HFFc6 (cell line): ENCODE data around the gene WDR47. TPM values are rescaled to one million over a fixed set of nuclear protein-coding genes. Genes with fewer than 3 reads are reported as not detected.

Experiments used
- DNase-seq: peaks from one replicate; pipeline ENCODE4 v3.0.0-alpha.2; 2018
- H3K27ac Mint-ChIP-seq: 2 replicates; pipeline ENCODE4 v1.8.0; 2020; ENCODE audit warnings: mild to moderate bottlenecking, mixed read lengths
- H3K27me3 Mint-ChIP-seq: 2 replicates; pipeline ENCODE4 v1.8.0; 2021; ENCODE audit warnings: mild to moderate bottlenecking, moderate library complexity, mixed read lengths; ENCODE audit not compliant: insufficient read depth
- H3K36me3 Mint-ChIP-seq: 2 replicates; pipeline ENCODE4 v1.8.0; 2021; ENCODE audit warnings: low read depth, mixed read lengths
- H3K4me1 Mint-ChIP-seq: 2 replicates; pipeline ENCODE4 v1.8.0; 2020; ENCODE audit warnings: low read depth, mixed read lengths
- H3K4me3 Mint-ChIP-seq: 2 replicates; pipeline ENCODE4 v1.8.0; 2020; ENCODE audit warnings: mild to moderate bottlenecking, moderate library complexity, mixed read lengths
- H3K9me3 Mint-ChIP-seq: 2 replicates; pipeline ENCODE4 v1.8.0; 2020; ENCODE audit warnings: mild to moderate bottlenecking, mixed read lengths
- CTCF ChIP-seq: fragments of 200-600 bp; sonication (generic); IDR thresholded peaks from 2 replicates; pipeline ENCODE4 v1.5.0; 2021; ENCODE audit warnings: antibody characterized with exemption, mild to moderate bottlenecking
- total RNA-seq, 6 experiments: library from RNA; stranded (reverse); fragmentation: NEBNext Ultra II Directional; extraction: Animal tissue kit (Norgen Biotek cat#: 25700); gene quantifications; 2 replicates in 1 of 6; 3 replicates in 5 of 6; pipeline ENCODE4 v1.2.3, GENCODE V29; 2021

Gene WDR47
- total RNA-seq, 6 experiments from 2014 or later = 13.8 to 18.2 (median 17.5) TPM

GRCh38 chr1:108955111-108955510, 86.8 kb downstream of the WDR47 start:
- Mint-ChIP-seq H3K4me3 (no peak overlapping the region), H3K4me1 (peaks cover under 1% of the 10 kb centered on the region; the same call in 1 of the 2 replicates), H3K9me3 (no peaks in the 10 kb centered on the region), H3K27ac (no peak overlapping the region), H3K27me3 (peaks cover 3% of the 10 kb centered on the region; the same call in 1 of the 2 replicates), H3K36me3 (peaks cover 28% of the 10 kb centered on the region)
- no peak for DNase-seq
- TF ChIP-seq CTCF = no peak

- Mint-ChIP-seq H3K4me3 (no peak overlapping the region), H3K27ac (no peak overlapping the region), H3K9me3 (no peaks in the 10 kb centered on the region), H3K4me1 (peaks cover 11% of the 10 kb centered on the region), H3K27me3 (peaks cover 3% of the 10 kb centered on the region; the same call in 1 of the 2 replicates), H3K36me3 (peaks cover 28% of the 10 kb centered on the region)
- TF ChIP-seq CTCF = no peak
- no peak for DNase-seq
Observed at GRCh38 chr1:108953452-108953851, 88.5 kb downstream of the WDR47 start.

GRCh38 chr1:108951242-108951641, 90.7 kb downstream of the WDR47 start:
- peaks cover 25% of the 10 kb centered on the region for H3K36me3 Mint-ChIP-seq

GRCh38 chr1:108949044-108949443, 92.9 kb downstream of the WDR47 start:
- Mint-ChIP-seq H3K36me3 (peaks cover 3% of the 10 kb centered on the region), H3K27ac (no peak overlapping the region), H3K4me3 (no peak overlapping the region; the same call in 1 of the 2 replicates), H3K4me1 (peaks cover 21% of the 10 kb centered on the region), H3K27me3 (no peaks in the 10 kb centered on the region), H3K9me3 (no peaks in the 10 kb centered on the region)
- no peak for DNase-seq
- no peak for TF ChIP-seq CTCF

More at GRCh38 chr1:108951242-108951641, 90.7 kb downstream of the WDR47 start:
- H3K27ac Mint-ChIP-seq = no peak overlapping the region
- H3K9me3 Mint-ChIP-seq = no peaks in the 10 kb centered on the region
- H3K4me1 Mint-ChIP-seq = peaks cover 21% of the 10 kb centered on the region
- DNase-seq = no peak
- no peaks in the 10 kb centered on the region for H3K27me3 Mint-ChIP-seq
- no peak overlapping the region for H3K4me3 Mint-ChIP-seq
- no peak for TF ChIP-seq CTCF

GRCh38 chr1:108947871-108948525, 93.9 kb downstream of the WDR47 start:
- no peaks in the 10 kb centered on the region for H3K27me3 Mint-ChIP-seq
- H3K27ac Mint-ChIP-seq = peak overlapping the region; percentile 47

More at GRCh38 chr1:108947871-108948525, 93.9 kb downstream of the WDR47 start:
- Mint-ChIP-seq H3K4me3 (peak overlapping the region; percentile 69), H3K4me1 (peaks cover 21% of the 10 kb centered on the region), H3K36me3 (no peaks in the 10 kb centered on the region), H3K9me3 (no peaks in the 10 kb centered on the region)
- DNase-seq = no peak
- TF ChIP-seq CTCF = no peak
